ENCODE data around the gene HPCAL4. TPM values are rescaled to one million over a fixed set of nuclear protein-coding genes. Genes with fewer than 3 reads are reported as not detected.

HPCAL4 gene
- total RNA-seq, 2 experiments from 2014 or later, result 1.8 to 2.2 TPM

DNA sequence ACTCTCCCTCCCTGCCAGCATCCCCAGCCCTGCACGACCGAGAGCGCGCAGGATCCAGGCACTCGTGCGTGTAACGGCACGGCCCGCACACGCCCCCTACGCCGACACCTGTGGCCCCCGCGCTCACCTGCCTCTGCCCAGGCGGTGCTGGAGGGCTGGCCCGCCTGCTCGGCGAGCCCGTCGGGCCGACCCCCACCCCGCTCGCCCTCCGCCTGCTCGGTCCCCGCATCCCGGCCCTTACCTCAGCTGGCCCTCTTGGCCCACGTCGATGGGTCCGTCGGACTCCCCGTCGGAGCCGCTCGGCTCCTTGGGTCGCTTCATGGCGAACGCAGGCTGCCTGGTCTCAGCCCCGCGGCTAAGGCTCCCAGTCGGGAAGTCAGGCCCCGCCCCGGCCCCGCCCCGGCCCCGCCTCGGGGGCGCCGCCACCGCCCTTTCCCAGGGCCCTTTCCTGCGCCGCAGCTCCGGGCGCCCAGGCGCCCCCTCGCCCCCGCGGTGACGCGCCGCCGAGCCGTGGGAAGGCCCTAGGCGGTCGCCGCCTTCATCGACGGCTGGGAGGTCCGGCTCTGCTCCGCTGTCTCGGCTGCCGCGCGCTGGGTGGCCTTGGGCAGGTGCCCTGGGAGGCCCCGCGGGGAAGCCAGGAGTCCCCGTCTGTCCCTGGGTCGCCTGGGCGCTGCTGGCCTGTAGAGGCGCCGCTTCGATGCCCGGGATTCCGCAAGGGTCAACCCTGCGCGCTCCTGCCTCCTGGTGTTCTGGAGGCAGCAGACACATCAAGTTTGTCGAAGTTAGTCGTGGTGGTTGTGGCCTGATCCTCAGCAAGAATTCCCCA is 51.7 kb downstream of the HPCAL4 start, which contains the start of gene HEYL:
Gene HEYL, minus strand, starts transcription at position 339 of the 826 bp plus-strand sequence. Its CDS starts 18 bp downstream, at position 321.
- H3K4me3 Mint-ChIP-seq, result peak within 1 kb of the TSS; percentile 58
- no peaks in the 10 kb centered on the region for H3K36me3 Mint-ChIP-seq
- H3K9me3 Mint-ChIP-seq, result no peaks in the 10 kb centered on the region
- peak; percentile 78 for DNase-seq
- peaks cover 48% of the 10 kb centered on the region for H3K27me3 Mint-ChIP-seq
- H3K27ac Mint-ChIP-seq, result no peak within 1 kb of the TSS
- no peaks in the 10 kb centered on the region for H3K4me1 Mint-ChIP-seq

GRCh38 chr1:39638965-39639304 is 52.3 kb downstream of the HPCAL4 start:
- Mint-ChIP-seq H3K9me3 (no peaks in the 10 kb centered on the region), H3K27ac (no peak overlapping the region), H3K36me3 (no peaks in the 10 kb centered on the region), H3K4me3 (peak overlapping the region; percentile 51), H3K4me1 (no peaks in the 10 kb centered on the region), H3K27me3 (peaks cover 52% of the 10 kb centered on the region)
- DNase-seq, result no peak

DNA sequence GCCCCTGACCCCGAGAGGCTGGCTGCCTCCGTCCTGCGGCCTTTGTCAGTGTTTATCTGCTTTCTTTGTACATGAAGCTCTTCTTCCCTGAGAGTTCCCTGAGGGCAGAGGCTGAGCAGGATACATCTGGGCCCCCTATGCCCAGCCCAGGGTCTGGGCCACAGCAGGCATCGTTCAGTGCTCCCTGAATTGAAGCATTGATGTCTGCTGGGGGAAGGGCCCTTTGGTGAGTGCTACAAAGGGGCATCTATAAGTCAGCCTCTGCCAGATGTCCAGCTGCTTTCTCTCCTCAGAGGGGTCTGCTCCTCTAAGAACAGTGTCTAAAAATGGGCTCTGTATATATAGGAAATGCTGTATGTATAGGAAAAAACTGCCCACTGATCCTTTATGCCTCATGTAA is 53.9 kb downstream of the HPCAL4 start:
- H3K9me3 Mint-ChIP-seq, result no peaks in the 10 kb centered on the region
- H3K27me3 Mint-ChIP-seq, result peaks cover 60% of the 10 kb centered on the region
- no peak overlapping the region for H3K27ac Mint-ChIP-seq
- no peak for DNase-seq
- no peak overlapping the region for H3K4me3 Mint-ChIP-seq
- H3K4me1 Mint-ChIP-seq, result no peaks in the 10 kb centered on the region
- H3K36me3 Mint-ChIP-seq, result no peaks in the 10 kb centered on the region

- Mint-ChIP-seq H3K27ac (no peak overlapping the region), H3K4me3 (no peak overlapping the region), H3K36me3 (no peaks in the 10 kb centered on the region), H3K27me3 (peaks cover 59% of the 10 kb centered on the region), H3K9me3 (no peaks in the 10 kb centered on the region), H3K4me1 (peaks cover 9% of the 10 kb centered on the region)
- DNase-seq, result no peak
These were observed 55.4 kb downstream of the HPCAL4 start for GRCh38 chr1:39635871-39636210.

- Mint-ChIP-seq H3K4me1 (peaks cover 9% of the 10 kb centered on the region), H3K27me3 (peaks cover 54% of the 10 kb centered on the region), H3K9me3 (no peaks in the 10 kb centered on the region), H3K36me3 (no peaks in the 10 kb centered on the region), H3K27ac (no peak overlapping the region), H3K4me3 (no peak overlapping the region)
- DNase-seq, result no peak
These were observed 55.9 kb downstream of the HPCAL4 start for GRCh38 chr1:39635205-39635870.

DNA sequence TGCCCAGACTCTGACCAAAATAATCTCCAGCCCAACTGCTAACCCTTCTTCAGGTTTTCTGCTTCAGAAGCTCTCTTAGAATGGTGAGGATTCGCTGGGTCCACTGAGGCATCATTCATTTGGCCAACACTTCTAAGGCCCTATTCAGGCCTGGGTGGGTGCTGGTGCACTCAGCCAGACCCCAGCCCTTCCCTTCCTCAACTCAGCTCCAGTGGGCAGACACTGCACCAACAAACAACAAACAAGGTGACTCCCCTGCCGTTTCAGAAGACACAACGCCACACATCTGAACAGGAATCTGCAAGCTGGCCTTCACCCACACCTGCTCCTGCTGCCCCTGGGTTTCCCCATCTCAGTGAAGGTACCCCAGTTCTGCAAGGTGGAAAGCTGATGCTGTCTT is 57.8 kb downstream of the HPCAL4 start:
- H3K27me3 Mint-ChIP-seq, result peaks cover 41% of the 10 kb centered on the region
- H3K4me3 Mint-ChIP-seq, result no peak overlapping the region
- H3K4me1 Mint-ChIP-seq, result peaks cover 10% of the 10 kb centered on the region
- H3K9me3 Mint-ChIP-seq, result no peaks in the 10 kb centered on the region
- no peak for DNase-seq
- H3K27ac Mint-ChIP-seq, result no peak overlapping the region
- H3K36me3 Mint-ChIP-seq, result no peaks in the 10 kb centered on the region

DNA sequence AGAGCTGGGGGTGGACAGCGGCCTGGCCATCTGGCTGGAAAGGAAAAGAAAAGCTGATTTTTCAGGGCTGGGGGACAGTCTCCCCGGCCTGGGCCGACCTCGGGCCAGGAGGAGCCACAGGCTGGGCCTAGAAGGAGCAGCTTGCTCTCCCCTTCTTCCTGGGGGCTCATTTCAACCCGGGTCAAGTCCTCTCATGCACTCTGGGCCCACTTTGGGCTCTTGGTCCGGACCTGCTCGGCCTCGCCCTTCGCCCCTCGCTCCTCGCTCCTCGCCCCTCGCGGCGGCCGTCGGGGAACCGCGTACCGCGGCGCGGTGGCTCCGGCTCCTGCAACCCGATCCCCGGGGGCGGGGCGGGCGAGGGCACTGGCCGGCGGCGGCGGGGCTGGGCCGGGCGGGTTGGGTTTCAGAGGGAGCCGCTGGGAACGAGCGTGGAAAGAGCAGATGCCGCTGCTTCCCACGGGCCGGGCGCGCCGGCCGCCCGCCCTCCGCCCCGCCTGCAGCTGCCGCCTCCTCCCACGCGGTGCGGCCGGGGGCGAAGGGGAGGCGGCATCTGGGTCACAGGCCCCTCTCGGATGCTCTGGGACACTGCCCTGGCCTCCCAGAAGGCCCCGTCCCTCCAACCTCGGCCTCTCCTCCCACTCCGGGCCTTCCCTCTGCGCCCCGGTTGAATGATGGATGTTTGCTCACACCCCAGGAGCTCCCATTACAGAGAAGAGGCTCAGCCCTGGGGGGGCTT is 58.4 kb downstream of the HPCAL4 start:
- H3K27me3 Mint-ChIP-seq, result peaks cover 35% of the 10 kb centered on the region
- no peaks in the 10 kb centered on the region for H3K9me3 Mint-ChIP-seq
- no peak for DNase-seq
- no peak overlapping the region for H3K4me3 Mint-ChIP-seq
- no peak overlapping the region for H3K27ac Mint-ChIP-seq
- H3K36me3 Mint-ChIP-seq, result no peaks in the 10 kb centered on the region
- H3K4me1 Mint-ChIP-seq, result peaks cover 10% of the 10 kb centered on the region

DNA sequence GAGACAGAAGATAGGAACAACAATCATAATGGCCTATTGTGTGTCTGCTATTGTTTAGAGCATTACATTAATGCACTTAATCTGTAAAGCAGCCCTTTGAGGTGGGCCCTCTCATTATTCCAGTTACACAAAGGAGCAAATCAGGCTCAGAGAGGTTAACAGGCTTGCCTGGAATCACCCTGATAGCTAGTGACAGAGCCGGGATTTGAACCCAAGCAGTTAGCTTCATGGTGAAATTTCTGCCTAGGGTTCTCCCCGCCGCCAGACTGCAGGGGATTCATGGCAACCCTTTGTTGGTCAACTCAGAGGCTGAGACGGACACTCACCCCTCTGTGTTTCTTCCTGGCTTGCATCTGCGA is 58.9 kb downstream of the HPCAL4 start:
- Mint-ChIP-seq H3K4me1 (peaks cover 10% of the 10 kb centered on the region), H3K27ac (no peak overlapping the region), H3K4me3 (no peak overlapping the region), H3K9me3 (no peaks in the 10 kb centered on the region), H3K36me3 (no peaks in the 10 kb centered on the region), H3K27me3 (peaks cover 30% of the 10 kb centered on the region)
- DNase-seq, result no peak

GRCh38 chr1:39631361-39632322 is 59.6 kb downstream of the HPCAL4 start:
- H3K4me1 Mint-ChIP-seq, result peaks cover 10% of the 10 kb centered on the region
- H3K9me3 Mint-ChIP-seq, result no peaks in the 10 kb centered on the region
- H3K4me3 Mint-ChIP-seq, result no peak overlapping the region
- peaks cover 23% of the 10 kb centered on the region for H3K27me3 Mint-ChIP-seq
- no peaks in the 10 kb centered on the region for H3K36me3 Mint-ChIP-seq
- no peak overlapping the region for H3K27ac Mint-ChIP-seq
- DNase-seq, result no peak

DNA sequence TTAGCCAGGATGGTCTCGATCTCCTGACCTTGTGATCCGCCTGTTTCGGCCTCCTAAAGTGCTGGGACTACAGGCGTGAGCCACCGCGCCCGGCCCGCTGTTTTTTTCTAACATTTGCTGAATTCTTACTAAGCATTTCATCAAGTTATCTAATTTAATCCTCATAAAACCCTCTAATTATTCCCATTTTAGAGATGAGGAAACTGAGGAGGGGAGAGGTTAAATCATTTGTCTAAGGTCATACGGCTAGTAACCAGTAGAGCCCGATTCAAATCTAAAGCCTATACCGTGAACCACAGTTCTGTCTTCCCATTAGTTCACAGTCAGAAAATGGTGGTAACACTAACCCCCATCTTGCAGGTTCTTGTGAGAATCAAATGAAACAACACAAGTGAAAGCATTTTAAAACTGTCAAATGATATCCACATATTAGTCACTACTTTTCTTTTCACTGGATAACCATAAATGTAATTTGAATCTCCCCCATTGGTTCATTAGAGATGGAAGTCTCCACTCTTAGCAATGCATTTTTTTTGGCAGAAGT is 62.4 kb downstream of the HPCAL4 start:
- no peak overlapping the region for H3K27ac Mint-ChIP-seq
- peaks cover 9% of the 10 kb centered on the region for H3K27me3 Mint-ChIP-seq
- H3K4me1 Mint-ChIP-seq, result peaks cover 10% of the 10 kb centered on the region
- H3K36me3 Mint-ChIP-seq, result no peaks in the 10 kb centered on the region
- DNase-seq, result no peak
- no peaks in the 10 kb centered on the region for H3K9me3 Mint-ChIP-seq
- no peak overlapping the region for H3K4me3 Mint-ChIP-seq

Other genes with a start within 250 kb of the HPCAL4 start
- gene BMP8A, start 199.8 kb downstream of the HPCAL4 start, total RNA-seq, result under 1 TPM; 0.14 to 0.16 TPM
- 100 to 1,000 TPM; 445 to 490 TPM for gene PABPC4, start 114.6 kb downstream of the HPCAL4 start, total RNA-seq
- gene HEYL, start 51.8 kb downstream of the HPCAL4 start, total RNA-seq, result under 1 TPM; 0.08 to 0.26 TPM
- gene NT5C1A, start 19.3 kb downstream of the HPCAL4 start, total RNA-seq, result under 1 TPM in 1 of 2 experiments, not detected in 1; 0.32 TPM
- gene PPIE, start 47.4 kb upstream of the HPCAL4 start, total RNA-seq, result 10 to 100 TPM; 66.9 to 68.0 TPM
- gene OXCT2, start 79.9 kb upstream of the HPCAL4 start, total RNA-seq, result 1 to 10 TPM; 3.8 to 5.7 TPM
- gene BMP8B, start 97.4 kb upstream of the HPCAL4 start, total RNA-seq, result under 1 TPM; 0.12 to 0.20 TPM
- 10 to 100 TPM; 42.3 to 44.0 TPM for gene TRIT1, start 192.1 kb upstream of the HPCAL4 start, total RNA-seq
- under 1 TPM; 0.08 to 0.20 TPM for gene MYCL, start 210.5 kb upstream of the HPCAL4 start, total RNA-seq

Measured in activated naive CD8-positive, alpha-beta T cell treated with anti-CD3 and anti-CD28 coated beads for 36 hours (primary cell).